ENCODE results near the gene C9orf50. TPM values are rescaled to one million over a fixed set of nuclear protein-coding genes. Genes with fewer than 3 reads are reported as not detected.

The C9orf50 gene
- total RNA-seq, 1 donor from 2014 or later, result not detected

- TF ChIP-seq CTCF (IDR thresholded peaks at IDR 0.05), result no peak
- H3K9me3 Mint-ChIP-seq (ENCODE audit: unreplicated experiment), result no peaks in the 10 kb centered on the region
- no peak overlapping the region for H3K27ac Mint-ChIP-seq (ENCODE audit: unreplicated experiment)
- H3K4me3 Mint-ChIP-seq (ENCODE audit: unreplicated experiment), result no peak overlapping the region
- H3K27me3 Mint-ChIP-seq (ENCODE audit: unreplicated experiment), result peaks cover 4% of the 10 kb centered on the region
- no peak for DNase-seq (ENCODE audit: extremely low spot score, unreplicated experiment)
- peaks cover 15% of the 10 kb centered on the region for H3K4me1 Mint-ChIP-seq (ENCODE audit: unreplicated experiment)
- H3K36me3 Mint-ChIP-seq (ENCODE audit: unreplicated experiment), result no peaks in the 10 kb centered on the region
Measured at GRCh38 chr9:129585352-129585751, 35.5 kb downstream of the C9orf50 start.

- DNase-seq (ENCODE audit: extremely low spot score, unreplicated experiment), result no peak
- TF ChIP-seq CTCF (IDR thresholded peaks at IDR 0.05), result no peak
- Mint-ChIP-seq H3K27me3 (ENCODE audit: unreplicated experiment) (no peaks in the 10 kb centered on the region), H3K4me1 (ENCODE audit: unreplicated experiment) (peaks cover 15% of the 10 kb centered on the region), H3K4me3 (ENCODE audit: unreplicated experiment) (no peak overlapping the region), H3K36me3 (ENCODE audit: unreplicated experiment) (no peaks in the 10 kb centered on the region), H3K9me3 (ENCODE audit: unreplicated experiment) (no peaks in the 10 kb centered on the region), H3K27ac (ENCODE audit: unreplicated experiment) (peak overlapping the region; percentile 52)
Measured at GRCh38 chr9:129584136-129584535, 36.8 kb downstream of the C9orf50 start.

GRCh38 chr9:129583308-129584038, 37.4 kb downstream of the C9orf50 start:
- peaks cover 15% of the 10 kb centered on the region for H3K4me1 Mint-ChIP-seq (ENCODE audit: unreplicated experiment)
- no peak for TF ChIP-seq CTCF (IDR thresholded peaks at IDR 0.05)
- DNase-seq (ENCODE audit: extremely low spot score, unreplicated experiment), result no peak

GRCh38 chr9:129582855-129583254, 38.0 kb downstream of the C9orf50 start:
- H3K9me3 Mint-ChIP-seq (ENCODE audit: unreplicated experiment), result no peaks in the 10 kb centered on the region
- TF ChIP-seq CTCF (IDR thresholded peaks at IDR 0.05), result no peak
- H3K4me1 Mint-ChIP-seq (ENCODE audit: unreplicated experiment), result peaks cover 15% of the 10 kb centered on the region
- no peak for DNase-seq (ENCODE audit: extremely low spot score, unreplicated experiment)
- H3K27ac Mint-ChIP-seq (ENCODE audit: unreplicated experiment), result no peak overlapping the region
- no peaks in the 10 kb centered on the region for H3K27me3 Mint-ChIP-seq (ENCODE audit: unreplicated experiment)
- no peaks in the 10 kb centered on the region for H3K36me3 Mint-ChIP-seq (ENCODE audit: unreplicated experiment)
- H3K4me3 Mint-ChIP-seq (ENCODE audit: unreplicated experiment), result no peak overlapping the region

More at GRCh38 chr9:129583308-129584038, 37.4 kb downstream of the C9orf50 start:
- H3K27ac Mint-ChIP-seq (ENCODE audit: unreplicated experiment), result no peak overlapping the region
- H3K27me3 Mint-ChIP-seq (ENCODE audit: unreplicated experiment), result no peaks in the 10 kb centered on the region
- no peaks in the 10 kb centered on the region for H3K36me3 Mint-ChIP-seq (ENCODE audit: unreplicated experiment)
- H3K4me3 Mint-ChIP-seq (ENCODE audit: unreplicated experiment), result no peak overlapping the region
- no peaks in the 10 kb centered on the region for H3K9me3 Mint-ChIP-seq (ENCODE audit: unreplicated experiment)

GRCh38 chr9:129581505-129582189, 39.3 kb downstream of the C9orf50 start:
- DNase-seq (ENCODE audit: extremely low spot score, unreplicated experiment), result no peak
- H3K27ac Mint-ChIP-seq (ENCODE audit: unreplicated experiment), result no peak overlapping the region
- H3K4me1 Mint-ChIP-seq (ENCODE audit: unreplicated experiment), result peaks cover 9% of the 10 kb centered on the region
- no peak for TF ChIP-seq CTCF (IDR thresholded peaks at IDR 0.05)
- H3K36me3 Mint-ChIP-seq (ENCODE audit: unreplicated experiment), result no peaks in the 10 kb centered on the region
- H3K27me3 Mint-ChIP-seq (ENCODE audit: unreplicated experiment), result no peaks in the 10 kb centered on the region
- H3K4me3 Mint-ChIP-seq (ENCODE audit: unreplicated experiment), result no peak overlapping the region
- H3K9me3 Mint-ChIP-seq (ENCODE audit: unreplicated experiment), result no peaks in the 10 kb centered on the region
